ENCODE measurements around the gene LZTR1.

The LZTR1 gene

GRCh38 chr22:20960609-20961008 is 21.5 kb upstream of the LZTR1 start:
- no peak for TF ChIP-seq CTCF (IDR thresholded peaks at IDR 0.05; ENCODE audit: low read depth, low read length)
- H3K27me3 ChIP-seq (ENCODE audit: insufficient read depth, low read depth, severe bottlenecking), result no peaks in the 10 kb centered on the region
- no peak for DNase-seq
- no peak overlapping the region for H3K4me3 ChIP-seq (ENCODE audit: low read depth, low read length)
- no peaks in the 10 kb centered on the region for H3K36me3 ChIP-seq
- no peaks in the 10 kb centered on the region for H3K9me3 ChIP-seq (ENCODE audit: severe bottlenecking)
- H3K27ac ChIP-seq, result no peak overlapping the region

DNA sequence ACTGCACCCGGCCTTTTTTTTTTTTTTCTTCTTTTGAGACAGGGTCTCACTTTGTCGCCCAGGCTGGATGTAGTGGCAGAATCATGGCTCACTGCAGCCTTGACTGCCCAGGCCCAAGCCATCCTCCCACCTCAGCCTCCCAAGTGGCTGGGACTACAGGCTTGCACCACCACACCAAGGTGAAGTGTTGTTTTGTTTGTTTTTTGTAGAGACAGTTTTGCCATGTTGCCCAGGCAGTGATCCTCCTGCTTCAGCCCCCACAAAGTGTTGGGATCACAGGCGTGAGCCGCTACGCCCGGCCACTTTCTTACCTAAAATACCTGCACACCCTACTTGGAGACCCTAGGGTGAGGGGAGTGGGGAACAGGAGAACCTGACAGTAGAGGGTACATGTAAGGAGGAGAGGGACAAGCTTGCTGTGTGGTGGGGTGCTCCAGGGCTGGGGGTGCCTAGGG is 19.6 kb upstream of the LZTR1 start:
- H3K4me3 ChIP-seq (ENCODE audit: low read depth, low read length), result no peak overlapping the region
- DNase-seq, result no peak
- no peaks in the 10 kb centered on the region for H3K9me3 ChIP-seq (ENCODE audit: severe bottlenecking)
- H3K27ac ChIP-seq, result no peak overlapping the region
- H3K36me3 ChIP-seq, result no peaks in the 10 kb centered on the region
- no peak for TF ChIP-seq CTCF (IDR thresholded peaks at IDR 0.05; ENCODE audit: low read depth, low read length)
- H3K27me3 ChIP-seq (ENCODE audit: insufficient read depth, low read depth, severe bottlenecking), result no peaks in the 10 kb centered on the region

DNA sequence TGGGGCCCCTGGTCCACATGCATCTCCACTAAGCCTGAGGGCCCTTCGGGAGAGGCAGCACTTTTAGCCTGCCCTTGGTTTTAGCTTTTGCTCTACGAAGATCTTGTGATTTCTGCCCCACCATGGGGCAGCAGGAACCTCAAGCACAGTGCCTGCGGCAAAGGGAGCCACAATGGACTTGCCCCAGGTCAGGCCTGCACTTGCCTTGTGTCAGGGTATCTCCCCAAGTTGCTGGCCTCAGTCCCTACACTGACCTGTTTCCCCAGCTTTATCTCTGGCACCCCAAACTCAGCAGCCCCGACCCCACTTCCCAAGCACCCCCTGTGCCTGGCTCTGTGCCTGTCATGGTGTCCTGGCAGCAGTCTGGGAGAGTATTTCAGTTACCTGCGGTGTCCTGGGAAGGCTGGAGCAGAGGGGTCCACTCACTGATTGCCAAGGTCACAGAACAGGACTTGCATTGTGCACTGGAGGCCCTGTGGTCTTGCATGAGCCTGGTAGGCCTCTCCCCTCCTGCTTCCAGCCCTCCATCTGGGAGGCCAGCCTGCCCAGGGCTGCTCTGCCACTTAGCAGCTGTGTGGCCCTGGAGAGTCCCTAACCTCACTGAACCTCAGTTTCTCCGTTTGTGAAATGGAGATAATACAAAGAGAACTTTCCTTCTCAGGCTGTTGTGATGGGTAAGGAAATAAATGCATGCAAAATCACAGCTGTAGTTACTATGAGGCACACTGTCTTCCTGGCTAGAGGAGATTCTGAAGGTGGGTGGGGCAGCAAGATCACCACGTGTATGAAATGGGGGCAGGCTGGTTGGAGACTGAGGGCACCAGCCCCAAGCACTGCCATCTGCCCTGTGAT is 18.7 kb upstream of the LZTR1 start:
- no peak for TF ChIP-seq CTCF (IDR thresholded peaks at IDR 0.05; ENCODE audit: low read depth, low read length)
- Histone ChIP-seq H3K9me3 (ENCODE audit: severe bottlenecking) (no peaks in the 10 kb centered on the region), H3K36me3 (no peaks in the 10 kb centered on the region), H3K27ac (no peak overlapping the region), H3K4me3 (ENCODE audit: low read depth, low read length) (no peak overlapping the region), H3K27me3 (ENCODE audit: insufficient read depth, low read depth, severe bottlenecking) (no peaks in the 10 kb centered on the region)
- DNase-seq, result no peak

DNA sequence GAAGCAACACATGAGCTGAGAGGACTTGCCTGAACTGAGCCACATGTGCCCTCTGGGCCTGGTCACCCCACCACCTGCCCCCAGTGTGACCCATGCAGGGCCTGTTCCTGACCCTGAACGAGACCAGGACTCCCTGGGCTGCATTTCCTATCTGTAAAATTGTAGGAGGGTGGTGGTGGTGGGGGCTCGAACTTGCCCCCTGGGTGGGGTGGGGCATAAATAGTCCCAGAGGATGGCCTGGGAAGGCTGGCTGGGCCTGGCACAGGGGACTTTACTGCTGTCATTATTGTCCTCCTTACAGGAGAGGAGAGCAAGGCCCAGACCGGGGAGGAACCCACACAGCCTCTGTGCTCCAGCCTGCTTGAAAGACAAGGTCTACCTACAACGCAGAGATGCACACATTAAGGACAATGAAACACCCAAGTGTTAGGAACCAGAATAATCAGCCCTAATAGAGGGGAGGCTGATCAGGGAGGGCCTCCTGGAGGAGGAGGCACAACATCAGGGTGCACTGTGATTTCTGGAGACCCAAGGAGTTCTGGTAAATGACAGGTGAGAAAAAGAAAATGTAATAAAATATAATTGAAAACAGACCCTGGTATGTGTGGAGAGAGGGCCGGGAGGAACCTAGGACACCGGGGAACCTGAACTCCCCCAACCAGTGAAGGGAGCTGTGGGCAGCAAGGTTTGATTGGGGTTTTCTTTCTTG is 17.9 kb upstream of the LZTR1 start:
- Histone ChIP-seq H3K27me3 (ENCODE audit: insufficient read depth, low read depth, severe bottlenecking) (no peaks in the 10 kb centered on the region), H3K27ac (no peak overlapping the region)

DNA sequence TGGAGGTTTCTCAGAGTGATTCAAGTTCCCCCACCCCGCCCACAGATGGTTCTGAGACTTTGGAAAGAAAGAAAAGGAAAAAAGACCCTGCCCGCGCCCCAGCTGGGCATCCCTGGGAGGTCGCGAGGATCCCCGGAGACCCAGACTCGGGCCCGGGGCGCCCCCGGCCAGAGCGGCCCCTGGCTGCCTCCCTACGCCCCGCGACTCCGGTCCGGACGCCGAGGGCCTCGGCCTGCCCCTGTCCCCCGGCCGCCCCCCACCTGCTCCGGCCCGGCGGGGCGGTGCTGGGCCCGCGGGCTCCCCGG is 17.3 kb upstream of the LZTR1 start:
- H3K27ac ChIP-seq, result no peak overlapping the region
- H3K36me3 ChIP-seq, result no peaks in the 10 kb centered on the region
- no peaks in the 10 kb centered on the region for H3K9me3 ChIP-seq (ENCODE audit: severe bottlenecking)
- DNase-seq, result no peak
- no peaks in the 10 kb centered on the region for H3K27me3 ChIP-seq (ENCODE audit: insufficient read depth, low read depth, severe bottlenecking)
- peak overlapping the region; percentile 41 for H3K4me3 ChIP-seq (ENCODE audit: low read depth, low read length)
- TF ChIP-seq CTCF (IDR thresholded peaks at IDR 0.05; ENCODE audit: low read depth, low read length), result no peak

More for the DNA sequence above, 17.9 kb upstream of the LZTR1 start:
- H3K4me3 ChIP-seq (ENCODE audit: low read depth, low read length), result peak overlapping the region; percentile 41
- no peaks in the 10 kb centered on the region for H3K9me3 ChIP-seq (ENCODE audit: severe bottlenecking)
- no peak for DNase-seq
- no peak for TF ChIP-seq CTCF (IDR thresholded peaks at IDR 0.05; ENCODE audit: low read depth, low read length)
- no peaks in the 10 kb centered on the region for H3K36me3 ChIP-seq
